ENCODE data around the gene CHRND. TPM values are rescaled to one million over a fixed set of nuclear protein-coding genes. Genes with fewer than 3 reads are reported as not detected.

Gene CHRND
- polyA plus RNA-seq, 1 donor from 2014 or later = not detected

DNA sequence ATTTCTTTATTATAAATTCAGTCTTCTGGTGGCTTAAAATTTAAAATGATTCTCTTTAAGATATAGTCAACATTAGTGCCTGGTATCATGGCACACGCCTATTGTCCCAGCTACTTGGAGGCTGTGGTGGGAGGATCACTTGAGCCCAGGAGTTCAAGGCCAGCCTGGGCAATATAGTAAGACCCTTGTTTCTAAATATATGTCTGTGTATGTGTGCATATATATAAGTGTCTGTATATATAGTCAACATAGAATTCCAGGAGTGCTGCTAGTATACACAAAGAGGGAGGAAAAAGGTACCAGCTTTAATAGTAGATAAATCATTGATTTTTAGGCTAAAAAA lies 49.4 kb downstream of the CHRND start:
- no peak overlapping the region for H3K9ac ChIP-seq (ENCODE audit: low read length)
- no peak overlapping the region for H3K27ac ChIP-seq (ENCODE audit: low read length)
- H3K9me3 ChIP-seq (ENCODE audit: low read length) = no peaks in the 10 kb centered on the region
- no peaks in the 10 kb centered on the region for H3K9me2 ChIP-seq (ENCODE audit: insufficient read depth, low read length)
- no peaks in the 10 kb centered on the region for H4K20me1 ChIP-seq (ENCODE audit: insufficient read depth)
- H3F3A ChIP-seq (ENCODE audit: insufficient read depth, low read length, poor library complexity, severe bottlenecking) = no peaks in the 10 kb centered on the region
- TF ChIP-seq MXI1 (conservative IDR thresholded peaks at IDR 0.05; ENCODE audit: poor library complexity, severe bottlenecking) (no peak), RAD21 (conservative IDR thresholded peaks at IDR 0.05) (no peak), EZH2 (IDR thresholded peaks at IDR 0.05; ENCODE audit: borderline replicate concordance, insufficient read depth, low read length, poor library complexity, severe bottlenecking) (no peak), SMC3 (conservative IDR thresholded peaks at IDR 0.05; ENCODE audit: poor library complexity) (no peak), TAF1 (IDR thresholded peaks at IDR 0.05; ENCODE audit: low read depth) (no peak), POLR2AphosphoS5 (IDR thresholded peaks at IDR 0.05) (no peak), EP300 (conservative IDR thresholded peaks at IDR 0.05; ENCODE audit: poor library complexity, severe bottlenecking) (no peak)
- TF ChIP-seq, protein P1, sequence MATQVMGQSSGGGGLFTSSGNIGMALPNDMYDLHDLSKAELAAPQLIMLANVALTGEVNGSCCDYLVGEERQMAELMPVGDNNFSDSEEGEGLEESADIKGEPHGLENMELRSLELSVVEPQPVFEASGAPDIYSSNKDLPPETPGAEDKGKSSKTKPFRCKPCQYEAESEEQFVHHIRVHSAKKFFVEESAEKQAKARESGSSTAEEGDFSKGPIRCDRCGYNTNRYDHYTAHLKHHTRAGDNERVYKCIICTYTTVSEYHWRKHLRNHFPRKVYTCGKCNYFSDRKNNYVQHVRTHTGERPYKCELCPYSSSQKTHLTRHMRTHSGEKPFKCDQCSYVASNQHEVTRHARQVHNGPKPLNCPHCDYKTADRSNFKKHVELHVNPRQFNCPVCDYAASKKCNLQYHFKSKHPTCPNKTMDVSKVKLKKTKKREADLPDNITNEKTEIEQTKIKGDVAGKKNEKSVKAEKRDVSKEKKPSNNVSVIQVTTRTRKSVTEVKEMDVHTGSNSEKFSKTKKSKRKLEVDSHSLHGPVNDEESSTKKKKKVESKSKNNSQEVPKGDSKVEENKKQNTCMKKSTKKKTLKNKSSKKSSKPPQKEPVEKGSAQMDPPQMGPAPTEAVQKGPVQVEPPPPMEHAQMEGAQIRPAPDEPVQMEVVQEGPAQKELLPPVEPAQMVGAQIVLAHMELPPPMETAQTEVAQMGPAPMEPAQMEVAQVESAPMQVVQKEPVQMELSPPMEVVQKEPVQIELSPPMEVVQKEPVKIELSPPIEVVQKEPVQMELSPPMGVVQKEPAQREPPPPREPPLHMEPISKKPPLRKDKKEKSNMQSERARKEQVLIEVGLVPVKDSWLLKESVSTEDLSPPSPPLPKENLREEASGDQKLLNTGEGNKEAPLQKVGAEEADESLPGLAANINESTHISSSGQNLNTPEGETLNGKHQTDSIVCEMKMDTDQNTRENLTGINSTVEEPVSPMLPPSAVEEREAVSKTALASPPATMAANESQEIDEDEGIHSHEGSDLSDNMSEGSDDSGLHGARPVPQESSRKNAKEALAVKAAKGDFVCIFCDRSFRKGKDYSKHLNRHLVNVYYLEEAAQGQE (IDR thresholded peaks at IDR 0.05; ENCODE audit: borderline replicate concordance) = no peak
- no peak overlapping the region for H3K4me3 ChIP-seq (ENCODE audit: low read length)
- no peaks in the 10 kb centered on the region for H3K79me2 ChIP-seq (replicated peaks; ENCODE audit: insufficient read depth, low read length)
- H3K27me3 ChIP-seq (ENCODE audit: insufficient read depth, low read depth, low read length) = no peaks in the 10 kb centered on the region
- H3K36me3 ChIP-seq (ENCODE audit: insufficient read depth, low read length) = peaks cover 9% of the 10 kb centered on the region
- no peak overlapping the region for H2AFZ ChIP-seq (ENCODE audit: low read depth, low read length)
- H3K4me2 ChIP-seq (ENCODE audit: low read length) = no peak overlapping the region

DNA sequence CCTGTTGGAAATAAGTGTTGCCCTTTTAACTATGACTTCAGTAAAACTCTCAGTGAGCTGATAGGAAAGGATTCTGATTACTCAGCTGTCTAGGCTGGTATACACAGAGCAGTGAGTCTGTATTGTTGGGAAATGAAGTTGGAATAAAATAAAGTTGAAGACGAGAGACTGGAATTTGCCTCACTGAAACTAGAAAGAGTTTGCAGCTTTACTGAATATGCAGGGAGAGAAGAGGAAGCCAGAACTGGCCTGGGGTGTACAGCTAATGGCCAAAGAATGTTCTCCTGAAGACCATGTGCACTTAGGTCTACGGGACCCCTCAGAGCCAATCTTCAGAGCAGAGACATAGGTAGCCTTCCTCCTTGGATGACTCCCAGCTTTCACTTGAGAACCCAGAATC lies 51.0 kb downstream of the CHRND start:
- Histone ChIP-seq H3K36me3 (ENCODE audit: insufficient read depth, low read length) (peaks cover 9% of the 10 kb centered on the region), H3K27me3 (ENCODE audit: insufficient read depth, low read depth, low read length) (no peaks in the 10 kb centered on the region), H3K4me2 (ENCODE audit: low read length) (no peak overlapping the region), H4K20me1 (ENCODE audit: insufficient read depth) (no peaks in the 10 kb centered on the region), H3K79me2 (replicated peaks; ENCODE audit: insufficient read depth, low read length) (no peaks in the 10 kb centered on the region), H3K9me3 (ENCODE audit: low read length) (no peaks in the 10 kb centered on the region), H3K9me2 (ENCODE audit: insufficient read depth, low read length) (no peaks in the 10 kb centered on the region), H3K27ac (ENCODE audit: low read length) (no peak overlapping the region), H3K9ac (ENCODE audit: low read length) (no peak overlapping the region), H2AFZ (ENCODE audit: low read depth, low read length) (no peak overlapping the region), H3F3A (ENCODE audit: insufficient read depth, low read length, poor library complexity, severe bottlenecking) (no peaks in the 10 kb centered on the region), H3K4me3 (ENCODE audit: low read length) (no peak overlapping the region)
- TF ChIP-seq SMC3 (conservative IDR thresholded peaks at IDR 0.05; ENCODE audit: poor library complexity) (no peak), TAF1 (IDR thresholded peaks at IDR 0.05; ENCODE audit: low read depth) (no peak), RAD21 (conservative IDR thresholded peaks at IDR 0.05) (no peak), EZH2 (IDR thresholded peaks at IDR 0.05; ENCODE audit: borderline replicate concordance, insufficient read depth, low read length, poor library complexity, severe bottlenecking) (no peak), POLR2AphosphoS5 (IDR thresholded peaks at IDR 0.05) (no peak), EP300 (conservative IDR thresholded peaks at IDR 0.05; ENCODE audit: poor library complexity, severe bottlenecking) (no peak), MXI1 (conservative IDR thresholded peaks at IDR 0.05; ENCODE audit: poor library complexity, severe bottlenecking) (no peak)
- TF ChIP-seq, protein P1 (IDR thresholded peaks at IDR 0.05; ENCODE audit: borderline replicate concordance) = no peak
- TF ChIP-seq, protein P2, sequence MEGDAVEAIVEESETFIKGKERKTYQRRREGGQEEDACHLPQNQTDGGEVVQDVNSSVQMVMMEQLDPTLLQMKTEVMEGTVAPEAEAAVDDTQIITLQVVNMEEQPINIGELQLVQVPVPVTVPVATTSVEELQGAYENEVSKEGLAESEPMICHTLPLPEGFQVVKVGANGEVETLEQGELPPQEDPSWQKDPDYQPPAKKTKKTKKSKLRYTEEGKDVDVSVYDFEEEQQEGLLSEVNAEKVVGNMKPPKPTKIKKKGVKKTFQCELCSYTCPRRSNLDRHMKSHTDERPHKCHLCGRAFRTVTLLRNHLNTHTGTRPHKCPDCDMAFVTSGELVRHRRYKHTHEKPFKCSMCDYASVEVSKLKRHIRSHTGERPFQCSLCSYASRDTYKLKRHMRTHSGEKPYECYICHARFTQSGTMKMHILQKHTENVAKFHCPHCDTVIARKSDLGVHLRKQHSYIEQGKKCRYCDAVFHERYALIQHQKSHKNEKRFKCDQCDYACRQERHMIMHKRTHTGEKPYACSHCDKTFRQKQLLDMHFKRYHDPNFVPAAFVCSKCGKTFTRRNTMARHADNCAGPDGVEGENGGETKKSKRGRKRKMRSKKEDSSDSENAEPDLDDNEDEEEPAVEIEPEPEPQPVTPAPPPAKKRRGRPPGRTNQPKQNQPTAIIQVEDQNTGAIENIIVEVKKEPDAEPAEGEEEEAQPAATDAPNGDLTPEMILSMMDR (IDR thresholded peaks at IDR 0.05; ENCODE audit: poor library complexity, severe bottlenecking) = no peak

All from neural cell (in vitro differentiated cells).